Nasal cavity respiratory epithelium epithelial cell of viscerocranial mucosa (primary cell): ENCODE measurements around the gene KRT24. TPM values are rescaled to one million over a fixed set of nuclear protein-coding genes. Genes with fewer than 3 reads are reported as not detected.

Experiments
- total RNA-seq: library from RNA; depleted of rRNA; stranded (reverse); fragments of >200 nt; gene quantifications from 2 replicates; pipeline ENCODE4 v1.2.3, GENCODE V29; 2014

The KRT24 gene
- total RNA-seq, result 3.4 TPM in 1 of 2 replicates, not detected in the other

GRCh38 chr17:40703652-40704051 is at the start of gene KRT24:
KRT24 (minus strand) TSS chr17:40703752; CDS start chr17:40703693, 59 bp downstream.

GRCh38 chr17:40664582-40665333 is 38.8 kb downstream of the KRT24 start, which contains the start of gene KRT222:
KRT222 (minus strand) TSS chr17:40665177; CDS start chr17:40665099, 78 bp downstream.

Other genes with a start within 250 kb of the KRT24 start
- gene TNS4, start 202.1 kb downstream of the KRT24 start, total RNA-seq, result 24.3 and 91.8 TPM in 2 replicates
- not detected in 2 replicates for gene CCR7, start 138.3 kb downstream of the KRT24 start, total RNA-seq
- gene SMARCE1, start 55.9 kb downstream of the KRT24 start, total RNA-seq, result 59.5 and 89.9 TPM in 2 replicates
- gene KRT222, start 38.6 kb downstream of the KRT24 start, total RNA-seq, result under 0.01 TPM in 1 of 2 replicates, not detected in the other
- gene KRT25, start 51.6 kb upstream of the KRT24 start, total RNA-seq, result not detected in 2 replicates
- not detected in 2 replicates for gene KRT26, start 68.4 kb upstream of the KRT24 start, total RNA-seq
- gene KRT27, start 78.8 kb upstream of the KRT24 start, total RNA-seq, result not detected in 2 replicates
- gene KRT28, start 96.2 kb upstream of the KRT24 start, total RNA-seq, result not detected in 2 replicates
- gene KRT10, start 118.9 kb upstream of the KRT24 start, total RNA-seq, result 5.9 and 8.5 TPM in 2 replicates
- gene KRT12, start 163.5 kb upstream of the KRT24 start, total RNA-seq, result not detected in 2 replicates
- gene KRT20, start 181.5 kb upstream of the KRT24 start, total RNA-seq, result not detected in 2 replicates
- 27.3 and 86.5 TPM in 2 replicates for gene KRT23, start 233.9 kb upstream of the KRT24 start, total RNA-seq